Measurements from ENCODE around the gene ESCO1.

- TF ChIP-seq CTCF (IDR thresholded peaks at IDR 0.05): no peak
- no peak for TF ChIP-seq POLR2A (IDR thresholded peaks at IDR 0.05)
These were observed 34.2 kb upstream of the ESCO1 start for GRCh38 chr18:21634588-21635199.

Data from uterus (tissue), 2 donors.